ENCODE measurements around the gene PDE6G.

DNA sequence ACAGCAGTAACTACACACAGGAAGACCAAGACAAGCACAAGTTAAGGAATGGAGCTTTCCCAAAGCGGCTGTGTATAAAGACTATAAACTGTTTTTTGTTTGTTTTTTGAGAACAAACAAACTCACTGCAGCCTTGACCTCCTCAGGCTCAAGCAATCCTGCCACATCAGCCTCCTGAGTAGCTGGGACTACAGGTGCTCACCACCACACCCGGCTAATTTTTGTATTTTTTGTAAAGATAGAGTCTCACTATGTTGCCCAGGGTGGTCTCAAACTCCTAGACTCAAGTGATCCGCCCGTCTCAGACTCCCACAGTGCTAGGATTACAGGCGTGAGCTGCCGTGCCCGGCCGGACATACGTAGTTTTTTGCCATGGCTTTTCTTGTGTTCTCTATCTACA, 4.1 kb upstream of the PDE6G start:
- TF ChIP-seq, protein P1, sequence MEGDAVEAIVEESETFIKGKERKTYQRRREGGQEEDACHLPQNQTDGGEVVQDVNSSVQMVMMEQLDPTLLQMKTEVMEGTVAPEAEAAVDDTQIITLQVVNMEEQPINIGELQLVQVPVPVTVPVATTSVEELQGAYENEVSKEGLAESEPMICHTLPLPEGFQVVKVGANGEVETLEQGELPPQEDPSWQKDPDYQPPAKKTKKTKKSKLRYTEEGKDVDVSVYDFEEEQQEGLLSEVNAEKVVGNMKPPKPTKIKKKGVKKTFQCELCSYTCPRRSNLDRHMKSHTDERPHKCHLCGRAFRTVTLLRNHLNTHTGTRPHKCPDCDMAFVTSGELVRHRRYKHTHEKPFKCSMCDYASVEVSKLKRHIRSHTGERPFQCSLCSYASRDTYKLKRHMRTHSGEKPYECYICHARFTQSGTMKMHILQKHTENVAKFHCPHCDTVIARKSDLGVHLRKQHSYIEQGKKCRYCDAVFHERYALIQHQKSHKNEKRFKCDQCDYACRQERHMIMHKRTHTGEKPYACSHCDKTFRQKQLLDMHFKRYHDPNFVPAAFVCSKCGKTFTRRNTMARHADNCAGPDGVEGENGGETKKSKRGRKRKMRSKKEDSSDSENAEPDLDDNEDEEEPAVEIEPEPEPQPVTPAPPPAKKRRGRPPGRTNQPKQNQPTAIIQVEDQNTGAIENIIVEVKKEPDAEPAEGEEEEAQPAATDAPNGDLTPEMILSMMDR (IDR thresholded peaks at IDR 0.05; ENCODE audit: low read depth, low read length, missing input control): no peak
- TF ChIP-seq, protein P2, sequence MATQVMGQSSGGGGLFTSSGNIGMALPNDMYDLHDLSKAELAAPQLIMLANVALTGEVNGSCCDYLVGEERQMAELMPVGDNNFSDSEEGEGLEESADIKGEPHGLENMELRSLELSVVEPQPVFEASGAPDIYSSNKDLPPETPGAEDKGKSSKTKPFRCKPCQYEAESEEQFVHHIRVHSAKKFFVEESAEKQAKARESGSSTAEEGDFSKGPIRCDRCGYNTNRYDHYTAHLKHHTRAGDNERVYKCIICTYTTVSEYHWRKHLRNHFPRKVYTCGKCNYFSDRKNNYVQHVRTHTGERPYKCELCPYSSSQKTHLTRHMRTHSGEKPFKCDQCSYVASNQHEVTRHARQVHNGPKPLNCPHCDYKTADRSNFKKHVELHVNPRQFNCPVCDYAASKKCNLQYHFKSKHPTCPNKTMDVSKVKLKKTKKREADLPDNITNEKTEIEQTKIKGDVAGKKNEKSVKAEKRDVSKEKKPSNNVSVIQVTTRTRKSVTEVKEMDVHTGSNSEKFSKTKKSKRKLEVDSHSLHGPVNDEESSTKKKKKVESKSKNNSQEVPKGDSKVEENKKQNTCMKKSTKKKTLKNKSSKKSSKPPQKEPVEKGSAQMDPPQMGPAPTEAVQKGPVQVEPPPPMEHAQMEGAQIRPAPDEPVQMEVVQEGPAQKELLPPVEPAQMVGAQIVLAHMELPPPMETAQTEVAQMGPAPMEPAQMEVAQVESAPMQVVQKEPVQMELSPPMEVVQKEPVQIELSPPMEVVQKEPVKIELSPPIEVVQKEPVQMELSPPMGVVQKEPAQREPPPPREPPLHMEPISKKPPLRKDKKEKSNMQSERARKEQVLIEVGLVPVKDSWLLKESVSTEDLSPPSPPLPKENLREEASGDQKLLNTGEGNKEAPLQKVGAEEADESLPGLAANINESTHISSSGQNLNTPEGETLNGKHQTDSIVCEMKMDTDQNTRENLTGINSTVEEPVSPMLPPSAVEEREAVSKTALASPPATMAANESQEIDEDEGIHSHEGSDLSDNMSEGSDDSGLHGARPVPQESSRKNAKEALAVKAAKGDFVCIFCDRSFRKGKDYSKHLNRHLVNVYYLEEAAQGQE (IDR thresholded peaks at IDR 0.05): no peak
- no peak for TF ChIP-seq RXRA (IDR thresholded peaks at IDR 0.05)
